Upper lobe of left lung (tissue), 6 donors: ENCODE data around the gene TNFRSF25. TPM values are rescaled to one million over a fixed set of nuclear protein-coding genes. Genes with fewer than 3 reads are reported as not detected.
A peak's percentile ranks its signal among the peaks of the same experiment; 100 is the strongest.

Experiments used
- ATAC-seq, 2 donors: fragments of 200-7000 bp; cut with Tn5 transposase; one replicate each; pipeline ENCODE4 v1.9.1; 2022; ENCODE audit warnings: mild to moderate bottlenecking in 2 of 2, moderate library complexity in 2 of 2; ENCODE audit not compliant: low FRiP score in 2 of 2
- DNase-seq, 2 donors: peaks; one replicate each; pipeline ENCODE4 v3.0.0-alpha.2; 2019 to 2020
- H3K27ac ChIP-seq, 4 donors: fragments of 200-600 bp; sonication (generic); one replicate each; pipeline ENCODE4 v1.5.1; 2016 to 2019
- H3K27me3 ChIP-seq, 4 donors: fragments of 200-600 bp; sonication (generic); one replicate each; pipeline ENCODE4 v1.5.1; 2017 to 2019
- H3K36me3 ChIP-seq, 4 donors: fragments of 200-600 bp; sonication (generic); one replicate each; pipeline ENCODE4 v1.5.1; 2016 to 2019
- H3K4me1 ChIP-seq, 4 donors: fragments of 200-600 bp; sonication (generic); one replicate each; pipeline ENCODE4 v1.5.1; 2018 to 2019
- H3K4me3 ChIP-seq, 4 donors: fragments of 200-600 bp; sonication (generic); one replicate each; pipeline ENCODE4 v1.5.1; 2017 to 2019; ENCODE audit warnings: mild to moderate bottlenecking in 2 of 4, moderate library complexity in 1 of 4
- H3K9me3 ChIP-seq, 4 donors: fragments of 200-600 bp; sonication (generic); one replicate each; pipeline ENCODE4 v1.5.1; 2018 to 2019
- CTCF ChIP-seq, 6 experiments: fragments of 450-650 bp in 4 of 6; fragments of 200-600 bp in 2 of 6; sonication (generic) in 2 of 6; IDR thresholded peaks; one replicate each; pipeline ENCODE4 v1.5.1; 2016 to 2019; ENCODE audit warnings: antibody characterized with exemption in 6 of 6
- EP300 ChIP-seq, 4 donors: sonication (generic); formaldehyde crosslinking; IDR thresholded peaks; one replicate each; pipeline ENCODE4 v1.5.1; 2017; ENCODE audit warnings: antibody characterized with exemption in 4 of 4, control low read depth in 2 of 4
- POLR2A ChIP-seq, 4 donors: fragments of 450-650 bp; IDR thresholded peaks; one replicate each; pipeline ENCODE4 v1.5.1; 2016 to 2017; ENCODE audit warnings: antibody characterized with exemption in 4 of 4, mild to moderate bottlenecking in 2 of 4
- POLR2AphosphoS5 ChIP-seq, 2 donors: sonication (generic); formaldehyde crosslinking; IDR thresholded peaks; one replicate each; pipeline ENCODE4 v1.5.1; 2017; ENCODE audit warnings: antibody characterized with exemption in 2 of 2
- WGBS, 2 donors: methylation state at CpG; one replicate each; pipeline ENCODE4 v1.1.5; 2017 to 2018; 5-methylcytosine and 5-hydroxymethylcytosine counted together
- total RNA-seq, 6 donors: library from RNA; depleted of rRNA in 4 of 6; stranded (reverse); fragments of >200 nt in 4 of 6; gene quantifications; one replicate each; pipeline versions ENCODE4 v1.1.0 to v1.2.1, GENCODE V29; 2016 to 2021
- donor health status: DM: no; HTN: no; CAD: no; lungs with moderate emphysema.
- donor health status: DM: no; HTN: yes; CAD: no; lungs with severe emphysema.

Gene TNFRSF25
- total RNA-seq, 6 donors from 2014 or later: 4.6 to 51.3 (median 14.0) TPM

- Histone ChIP-seq H3K9me3 (no peaks in the 10 kb centered on the region), H3K36me3 (no peaks in the 10 kb centered on the region), H3K4me3 (peak overlapping the region in 3 of 4 donors; percentile 34 to 54 (median 49)), H3K27me3 (peaks cover 3 to 70% (median 45%) of the 10 kb centered on the region in 4 donors), H3K4me1 (peaks cover 44 to 59% (median 46%) of the 10 kb centered on the region in 4 donors), H3K27ac (no peak overlapping the region)
- 2 to 16% methylated on average over 7 to 9 of the region's 44 CpGs for WGBS, 2 donors
- peak in 1 of 2 donors; percentile 25 for ATAC-seq
- TF ChIP-seq EP300 (IDR thresholded peaks at IDR 0.05): no peak
- TF ChIP-seq CTCF (IDR thresholded peaks at IDR 0.05): no peak
- no peak for TF ChIP-seq POLR2A (IDR thresholded peaks at IDR 0.05)
- TF ChIP-seq POLR2AphosphoS5 (IDR thresholded peaks at IDR 0.05): no peak
- peak in 1 of 2 donors; percentile 86 for DNase-seq
These were observed 45.4 kb downstream of the TNFRSF25 start for GRCh38 chr1:6420454-6421042.

- ATAC-seq (peak in 1 of 2 donors; percentile 59), DNase-seq (peak in 1 of 2 donors; percentile 91)
- peak within 1 kb of the TSS in 3 of 4 donors; percentile 34 to 54 (median 49) for H3K4me3 ChIP-seq
- TF ChIP-seq EP300 (IDR thresholded peaks at IDR 0.05) (no peak), CTCF (IDR thresholded peaks at IDR 0.05) (no peak), POLR2A (IDR thresholded peaks at IDR 0.05) (no peak), POLR2AphosphoS5 (IDR thresholded peaks at IDR 0.05) (no peak)
- H3K27ac ChIP-seq: no peak within 1 kb of the TSS
- 0 to 1% methylated on average over 9 to 18 of the region's 62 CpGs for WGBS, 2 donors
- H3K27me3 ChIP-seq: peaks cover 3 to 63% (median 43%) of the 10 kb centered on the region in 4 donors
- H3K4me1 ChIP-seq: peaks cover 40 to 54% (median 42%) of the 10 kb centered on the region in 4 donors
- no peaks in the 10 kb centered on the region for H3K9me3 ChIP-seq
- H3K36me3 ChIP-seq: no peaks in the 10 kb centered on the region
These were observed 46.0 kb downstream of the TNFRSF25 start, which contains the start of gene HES2 for GRCh38 chr1:6419804-6420453. HES2 (minus strand) TSS chr1:6419919; CDS start chr1:6419820, 99 bp downstream.

- Histone ChIP-seq H3K36me3 (no peaks in the 10 kb centered on the region), H3K9me3 (no peaks in the 10 kb centered on the region), H3K27ac (no peak overlapping the region), H3K4me3 (peak overlapping the region in 3 of 4 donors; percentile 34 to 54 (median 49)), H3K4me1 (peaks cover 36 to 54% (median 38%) of the 10 kb centered on the region in 4 donors), H3K27me3 (peaks cover 3 to 58% (median 38%) of the 10 kb centered on the region in 4 donors)
- ATAC-seq: no peak
- peak in 1 of 2 donors; percentile 87 for DNase-seq
- 6% methylated on average over 18 of the region's 48 CpGs; no CpG with 5 or more reads in 1 of the 2 donors for WGBS, 2 donors
- no peak for TF ChIP-seq EP300 (IDR thresholded peaks at IDR 0.05)
- no peak for TF ChIP-seq POLR2AphosphoS5 (IDR thresholded peaks at IDR 0.05)
- TF ChIP-seq CTCF (IDR thresholded peaks at IDR 0.05): no peak
- TF ChIP-seq POLR2A (IDR thresholded peaks at IDR 0.05): no peak
These were observed 46.6 kb downstream of the TNFRSF25 start for GRCh38 chr1:6419397-6419803.

GRCh38 chr1:6418668-6419396 is 47.1 kb downstream of the TNFRSF25 start:
- WGBS, 2 donors: 14 to 27% methylated on average over 3 to 49 of the region's 69 CpGs
- Histone ChIP-seq H3K4me1 (peaks cover 30 to 51% (median 32%) of the 10 kb centered on the region in 4 donors), H3K4me3 (peak overlapping the region in 3 of 4 donors; percentile 34 to 54 (median 49)), H3K36me3 (no peaks in the 10 kb centered on the region), H3K27ac (no peak overlapping the region), H3K27me3 (peaks cover 3 to 52% (median 32%) of the 10 kb centered on the region in 4 donors), H3K9me3 (no peaks in the 10 kb centered on the region)
- ATAC-seq: no peak
- TF ChIP-seq CTCF (IDR thresholded peaks at IDR 0.05) (no peak), POLR2AphosphoS5 (IDR thresholded peaks at IDR 0.05) (no peak), POLR2A (IDR thresholded peaks at IDR 0.05) (no peak), EP300 (IDR thresholded peaks at IDR 0.05) (no peak)
- peak in 1 of 2 donors; percentile 85 for DNase-seq
